ENCODE data around the gene GSKIP.
"Not testable (repeated sequence)": the region's sequence is repeated elsewhere in the genome, so short reads cannot be mapped to it uniquely, and the experiment has no call there.

GSKIP gene

GRCh38 chr14:96362965-96363750, at the start of gene GSKIP, which contains the start of gene ATG2B:
GSKIP (plus strand) TSS chr14:96363526; CDS start chr14:96382248, 18,722 bp downstream.
ATG2B (minus strand) TSS chr14:96363341; CDS start chr14:96362976, 365 bp downstream.
- DNase-seq, result peak; percentile 92 to 93

GRCh38 chr14:96316087-96316486, 47.2 kb upstream of the GSKIP start:
- DNase-seq, result no peak

- DNase-seq, result no peak
Observed at GRCh38 chr14:96318836-96319235, 44.5 kb upstream of the GSKIP start.

- DNase-seq, result no peak
Observed at GRCh38 chr14:96320605-96321004, 42.7 kb upstream of the GSKIP start.

GRCh38 chr14:96324219-96324618, 39.1 kb upstream of the GSKIP start:
- DNase-seq, result no peak

GRCh38 chr14:96338551-96338950, 24.8 kb upstream of the GSKIP start:
- no peak for DNase-seq

GRCh38 chr14:96341323-96341722, 22.0 kb upstream of the GSKIP start:
- DNase-seq, result no peak

GRCh38 chr14:96345669-96346068, 17.7 kb upstream of the GSKIP start:
- no peak for DNase-seq

- DNase-seq, result not testable (repeated sequence)
Observed at GRCh38 chr14:96347957-96348356, 15.4 kb upstream of the GSKIP start.

- DNase-seq, result no peak
Observed at GRCh38 chr14:96349286-96350075, 13.8 kb upstream of the GSKIP start.

GRCh38 chr14:96351986-96352385, 11.3 kb upstream of the GSKIP start:
- no peak for DNase-seq

GRCh38 chr14:96352708-96353107, 10.6 kb upstream of the GSKIP start:
- no peak for DNase-seq

- DNase-seq, result no peak
Observed at GRCh38 chr14:96354246-96354645, 9.1 kb upstream of the GSKIP start.

- DNase-seq, result no peak
Observed at GRCh38 chr14:96357216-96357615, 6.1 kb upstream of the GSKIP start.

GRCh38 chr14:96359959-96360358, 3.4 kb upstream of the GSKIP start:
- no peak for DNase-seq

- DNase-seq, result peak in 1 of 2 donors; percentile 42
Observed at GRCh38 chr14:96362071-96362964, 1.0 kb upstream of the GSKIP start.

GRCh38 chr14:96363751-96364336, 518 bp downstream of the GSKIP start:
- DNase-seq, result no peak

- DNase-seq, result no peak
Observed at GRCh38 chr14:96364962-96365361, 1.6 kb downstream of the GSKIP start.

GRCh38 chr14:96368534-96368933, 5.2 kb downstream of the GSKIP start:
- no peak for DNase-seq

- DNase-seq, result no peak
Observed at GRCh38 chr14:96370528-96370927, 7.2 kb downstream of the GSKIP start.

- no peak for DNase-seq
Observed at GRCh38 chr14:96373538-96373937, 10.2 kb downstream of the GSKIP start.

GRCh38 chr14:96376093-96376492, 12.8 kb downstream of the GSKIP start:
- no peak for DNase-seq

All from hippocampal formation (tissue), 2 donors.